Midbrain (tissue), 1 donor: ENCODE data around the gene SLFNL1.

ENCODE experiments used
- DNase-seq: peaks from one replicate; lab custom pipeline; 2025; lab: John Stamatoyannopoulos, UW

SLFNL1 gene

DNA sequence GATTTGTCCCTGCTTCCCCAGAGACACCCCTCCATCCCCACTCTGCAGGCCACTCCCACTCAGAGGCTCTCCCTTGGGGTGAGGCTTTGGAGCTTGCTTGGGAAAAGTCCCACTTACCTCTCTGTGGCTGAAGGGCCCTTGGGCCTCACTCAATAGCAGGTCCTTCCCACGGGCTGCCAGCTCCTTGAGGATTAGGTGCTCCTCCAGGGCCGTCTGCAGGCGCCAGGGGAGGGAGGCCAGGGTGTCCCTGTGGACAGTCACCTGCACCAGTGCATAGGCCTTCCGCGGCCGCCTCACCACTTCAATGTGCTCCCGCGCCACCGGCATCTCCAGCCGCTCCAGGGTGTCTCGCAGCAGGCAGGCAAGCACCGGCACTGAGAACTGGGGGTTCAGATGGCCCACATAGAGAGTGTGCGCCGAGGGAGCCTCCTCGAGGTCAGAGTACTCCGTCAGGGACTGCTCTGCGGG lies 1.4 kb downstream of the SLFNL1 start:
- DNase-seq, result no peak

DNA sequence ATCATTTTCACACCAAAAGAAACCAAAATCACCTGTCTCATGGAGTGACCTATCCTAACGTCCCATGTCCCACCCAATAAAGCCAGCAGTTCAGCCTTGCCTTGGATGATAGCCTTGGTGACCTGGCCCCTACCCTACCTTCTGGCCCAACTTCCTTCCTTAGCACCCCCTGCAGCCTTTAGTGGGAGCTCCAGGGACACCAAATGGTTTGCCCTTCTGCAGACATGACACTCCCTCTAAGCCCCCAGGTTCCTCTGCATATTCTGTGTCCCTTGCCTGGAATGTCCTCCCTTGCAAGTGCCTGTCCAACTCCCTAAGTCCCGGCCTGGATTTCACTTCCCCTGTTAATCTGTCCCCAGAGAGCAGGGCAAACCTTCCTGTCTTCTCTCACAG lies 2.2 kb downstream of the SLFNL1 start:
- no peak for DNase-seq

DNA sequence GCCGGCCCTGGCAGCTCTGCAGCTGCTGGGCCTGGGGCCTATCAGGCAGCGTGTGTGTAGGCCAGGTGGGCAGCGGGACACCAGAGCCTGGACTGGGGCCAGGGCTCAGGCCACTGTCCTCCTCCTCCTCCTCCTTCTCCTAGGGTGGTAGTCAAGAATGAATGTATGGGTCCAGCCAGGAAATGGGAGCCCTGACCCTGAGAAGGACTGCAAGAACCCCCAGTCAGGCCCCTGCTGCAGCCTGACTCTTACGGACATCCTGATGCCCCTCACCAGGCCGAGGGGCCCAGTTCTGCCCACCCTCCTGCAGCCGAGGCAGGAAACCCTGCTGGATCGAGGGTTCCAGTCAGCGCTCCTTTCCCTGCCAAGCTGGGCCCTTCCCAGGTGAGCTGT lies 3.5 kb downstream of the SLFNL1 start:
- no peak for DNase-seq

DNA sequence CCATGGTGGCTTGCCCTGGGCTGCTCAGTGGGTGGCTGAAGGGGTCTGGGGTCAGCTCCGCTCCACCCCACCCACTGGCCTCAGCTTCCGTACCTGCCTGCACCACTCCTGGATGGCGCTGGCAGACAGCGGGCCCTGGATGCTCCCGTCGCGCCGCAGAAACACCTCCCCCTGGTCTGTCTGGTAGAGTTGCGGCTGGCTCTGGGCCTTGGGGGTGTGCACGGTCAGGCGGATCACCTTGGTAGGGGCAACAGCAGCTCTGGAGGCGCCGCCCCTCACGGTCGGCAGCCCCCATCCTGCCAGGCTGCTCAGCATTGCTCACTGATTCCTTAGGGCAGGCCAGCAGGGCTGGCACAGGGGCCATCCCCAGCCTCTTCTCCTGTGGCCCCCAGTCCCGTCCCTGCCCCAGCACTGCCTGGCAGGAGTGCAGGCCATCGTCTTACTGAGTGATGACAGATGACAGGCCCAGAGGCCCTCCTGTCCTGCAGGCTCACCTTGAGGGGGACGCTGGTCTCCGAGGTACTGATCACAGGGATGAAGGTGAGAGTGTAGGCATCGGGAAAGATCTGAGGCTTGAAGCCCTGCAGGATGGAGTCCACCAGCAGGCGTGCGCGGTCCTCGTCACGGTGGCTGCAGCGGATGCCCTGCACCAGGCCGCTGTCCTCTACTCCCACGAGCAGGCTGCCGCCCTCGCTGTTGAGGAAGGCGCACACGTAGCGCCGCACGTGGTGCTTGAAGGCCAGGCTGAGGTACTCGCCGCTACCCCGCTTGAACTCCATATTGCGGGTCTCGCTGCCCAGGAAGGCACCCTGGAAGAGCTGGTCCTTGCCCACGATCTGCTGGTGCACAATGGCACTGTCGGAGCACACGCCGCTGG lies 4.1 kb downstream of the SLFNL1 start:
- no peak for DNase-seq

GRCh38 chr1:41015897-41016470 lies 5.5 kb downstream of the SLFNL1 start:
- DNase-seq, result no peak

GRCh38 chr1:41015281-41015896 lies 6.1 kb downstream of the SLFNL1 start:
- no peak for DNase-seq

DNA sequence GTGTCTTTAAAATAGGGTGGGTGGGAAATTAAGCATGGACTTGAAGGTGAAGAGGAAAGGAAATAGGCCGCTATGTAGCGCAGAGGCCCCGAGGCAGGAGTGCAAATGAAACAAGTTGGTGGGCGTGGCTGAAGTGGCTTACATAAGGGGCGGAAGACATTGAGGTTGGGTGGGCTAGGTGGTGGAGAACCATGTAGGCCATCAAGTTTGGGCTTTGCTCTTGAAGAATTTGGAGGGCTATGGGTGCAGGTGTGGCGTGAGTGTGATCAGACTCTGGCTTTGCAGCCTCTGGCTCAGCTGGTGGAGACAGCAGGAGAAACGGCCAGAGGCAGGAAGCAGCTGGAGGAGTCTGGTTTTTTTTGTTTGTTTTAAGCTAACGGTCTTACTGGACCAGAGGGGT lies 6.7 kb downstream of the SLFNL1 start:
- no peak for DNase-seq

- no peak for DNase-seq
These were observed 7.7 kb downstream of the SLFNL1 start for GRCh38 chr1:41013796-41014195.

DNA sequence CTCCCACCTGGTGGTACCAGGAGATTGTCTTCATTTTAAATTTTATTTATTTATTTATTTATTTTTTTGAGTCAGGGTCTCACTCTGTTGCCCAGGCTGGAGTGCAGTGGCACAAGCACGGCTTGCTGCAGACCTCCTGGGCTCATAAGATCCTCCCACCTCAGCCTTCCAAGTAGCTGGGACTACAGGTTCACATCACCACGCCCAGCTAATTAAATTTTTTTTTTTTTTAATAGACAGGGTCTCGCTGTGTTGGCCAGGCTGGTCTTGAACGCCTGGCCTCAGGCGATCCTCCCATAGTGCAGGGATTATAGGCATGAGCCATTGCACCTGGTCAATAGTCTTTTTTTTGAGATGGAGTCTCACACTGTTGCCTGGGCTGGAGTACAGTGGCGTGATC lies 8.5 kb downstream of the SLFNL1 start:
- no peak for DNase-seq

DNA sequence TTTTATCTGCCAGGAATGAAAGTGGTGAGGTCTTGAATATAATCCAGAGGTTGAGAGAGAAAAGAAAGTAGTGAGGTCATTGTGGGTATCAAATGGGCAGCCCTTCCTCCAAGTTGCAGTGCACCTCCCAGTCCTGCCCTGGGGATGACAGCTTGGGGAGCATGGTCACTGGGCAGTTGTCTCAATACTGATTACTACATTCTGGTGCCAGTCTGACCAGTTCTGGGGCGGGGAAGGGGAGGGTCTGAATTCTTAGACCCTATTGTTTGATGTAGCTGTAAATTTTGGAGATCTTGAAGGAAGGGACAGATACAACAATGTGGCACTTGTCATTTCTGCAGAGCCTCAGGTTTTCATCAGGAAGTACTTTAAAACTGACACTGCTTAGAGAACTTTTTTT lies 11.2 kb downstream of the SLFNL1 start:
- no peak for DNase-seq

DNA sequence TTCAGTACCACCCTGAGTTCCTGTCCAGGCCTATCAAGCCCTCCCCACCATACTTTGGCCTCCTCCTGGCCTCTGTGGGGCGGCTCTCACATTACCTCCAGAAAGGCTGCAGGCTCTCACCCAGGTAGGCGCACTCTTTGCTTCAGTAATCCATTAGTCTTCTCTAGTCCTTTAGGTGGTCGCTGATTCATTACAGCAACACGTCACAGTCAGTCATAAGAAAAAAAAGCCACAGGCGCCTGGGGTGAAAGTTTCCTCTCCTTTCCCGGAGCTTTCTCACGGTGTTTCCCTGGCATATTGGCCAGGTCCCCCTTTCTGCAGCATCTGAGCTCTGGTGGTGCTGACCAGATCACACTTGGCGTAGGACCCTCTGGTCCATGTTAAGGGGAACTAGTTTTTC lies 12.1 kb downstream of the SLFNL1 start:
- no peak for DNase-seq

DNA sequence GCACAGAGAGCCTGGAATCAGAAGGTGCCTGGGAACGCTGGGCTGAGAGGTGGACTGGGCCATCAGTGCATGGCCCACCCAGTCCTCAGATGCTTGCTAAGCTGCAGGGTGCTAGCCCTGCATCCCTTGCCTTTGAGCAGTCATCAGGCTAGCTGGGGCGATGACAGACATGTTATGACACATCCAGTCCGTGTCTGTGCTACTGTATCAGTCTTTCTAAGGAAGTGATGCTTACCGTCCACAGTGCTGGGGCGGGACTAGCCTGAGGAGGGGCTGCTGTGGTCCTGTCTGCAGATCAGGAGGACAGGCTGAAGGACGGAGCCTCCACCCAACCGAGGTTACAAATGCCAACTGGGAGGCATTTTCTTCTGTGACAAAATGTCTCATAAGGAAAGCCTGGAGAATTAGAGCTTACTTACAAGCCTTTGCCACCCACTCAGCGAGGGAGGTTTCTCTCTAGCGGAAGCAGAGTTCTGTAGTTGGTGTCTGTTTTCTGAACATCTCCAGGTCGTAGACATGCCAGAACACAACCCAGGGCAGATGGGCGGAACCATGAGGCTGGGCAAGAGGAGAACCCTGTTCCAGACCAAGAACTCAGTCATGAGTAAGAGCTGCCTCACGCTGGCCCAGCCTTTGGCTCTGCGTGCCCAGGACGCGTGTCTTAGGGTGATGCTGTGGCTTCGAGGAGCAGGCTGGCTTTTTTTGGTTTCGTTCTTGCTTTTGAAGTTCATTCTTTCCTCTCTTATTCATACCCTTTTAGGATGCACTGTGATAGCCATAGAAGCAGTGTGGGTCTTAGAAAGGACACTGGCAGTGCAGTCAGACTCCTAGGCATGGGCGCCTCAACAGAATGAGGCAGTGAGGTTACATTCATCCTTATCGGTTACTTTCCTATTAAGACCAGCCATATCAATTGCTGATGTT lies 14.3 kb downstream of the SLFNL1 start:
- no peak for DNase-seq

DNA sequence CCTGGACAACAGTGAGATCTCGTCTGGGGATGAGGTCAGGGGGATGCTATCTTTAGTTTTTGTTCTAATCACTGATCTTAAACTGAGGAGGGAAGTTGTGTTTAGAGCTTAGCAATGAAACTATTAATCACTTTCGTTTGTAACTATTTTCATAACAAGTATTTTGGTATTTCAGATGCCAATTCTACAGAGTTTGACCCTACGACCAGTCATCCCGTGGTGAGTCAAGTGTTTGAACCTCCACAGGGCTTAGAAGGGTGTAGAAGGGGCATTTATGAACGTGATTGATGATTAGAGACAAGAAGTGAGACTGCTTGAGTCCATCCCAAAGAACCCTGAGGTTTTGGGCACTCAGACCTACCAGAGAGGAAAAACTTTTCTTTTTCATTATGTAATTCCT lies 15.6 kb downstream of the SLFNL1 start:
- DNase-seq, result no peak

- peak; percentile 85 for DNase-seq
These were observed 17.8 kb downstream of the SLFNL1 start for GRCh38 chr1:41003640-41004220.

DNA sequence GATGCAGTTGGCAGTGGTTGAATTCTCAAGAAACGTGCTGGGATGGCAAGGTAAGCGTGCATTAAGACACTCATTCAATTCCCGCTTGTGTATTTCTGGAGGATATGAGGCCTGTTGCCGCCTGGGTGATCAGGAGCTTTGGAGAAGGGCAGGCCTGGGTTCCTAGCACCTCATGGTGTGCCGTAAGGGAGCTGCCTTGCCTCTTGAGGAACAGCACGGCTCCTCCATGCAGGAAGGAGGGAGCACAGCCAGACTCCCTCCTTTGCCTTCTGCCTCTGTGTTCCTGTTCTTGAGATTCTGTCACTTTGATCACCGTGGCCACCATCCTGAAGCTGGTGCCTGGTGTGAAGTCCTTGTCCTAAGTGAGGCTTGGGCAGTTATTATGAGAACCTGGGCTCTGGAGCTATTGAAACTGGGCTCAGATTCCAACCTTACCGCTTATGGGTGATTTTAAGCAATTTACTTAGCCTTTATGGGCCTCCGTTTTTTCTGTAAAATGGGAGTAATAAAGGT lies 18.3 kb downstream of the SLFNL1 start:
- DNase-seq, result no peak

GRCh38 chr1:40998668-40999067 lies 22.9 kb downstream of the SLFNL1 start:
- no peak for DNase-seq

DNA sequence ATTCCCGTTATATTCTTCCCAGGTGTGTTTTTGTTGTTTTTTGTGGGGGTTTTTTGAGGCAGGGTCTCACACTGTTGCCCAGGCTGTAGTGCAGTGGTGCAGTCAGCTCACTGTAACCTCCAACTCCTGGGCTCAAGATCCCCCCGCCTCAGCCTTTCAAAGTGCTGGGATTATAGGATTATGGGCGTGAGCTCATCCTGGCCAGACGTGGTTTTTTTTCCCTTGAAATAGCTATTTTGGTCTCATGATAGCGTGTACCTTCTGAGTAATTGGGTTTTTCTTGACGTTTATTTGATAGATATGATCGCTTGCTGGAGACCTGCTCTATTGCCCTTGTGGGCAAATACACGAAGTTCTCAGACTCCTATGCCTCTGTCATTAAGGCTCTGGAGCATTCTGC lies 24.4 kb downstream of the SLFNL1 start:
- no peak for DNase-seq

GRCh38 chr1:40989066-40989465 lies 32.5 kb downstream of the SLFNL1 start:
- no peak for DNase-seq

GRCh38 chr1:40988280-40988679 lies 33.2 kb downstream of the SLFNL1 start:
- DNase-seq, result no peak

DNA sequence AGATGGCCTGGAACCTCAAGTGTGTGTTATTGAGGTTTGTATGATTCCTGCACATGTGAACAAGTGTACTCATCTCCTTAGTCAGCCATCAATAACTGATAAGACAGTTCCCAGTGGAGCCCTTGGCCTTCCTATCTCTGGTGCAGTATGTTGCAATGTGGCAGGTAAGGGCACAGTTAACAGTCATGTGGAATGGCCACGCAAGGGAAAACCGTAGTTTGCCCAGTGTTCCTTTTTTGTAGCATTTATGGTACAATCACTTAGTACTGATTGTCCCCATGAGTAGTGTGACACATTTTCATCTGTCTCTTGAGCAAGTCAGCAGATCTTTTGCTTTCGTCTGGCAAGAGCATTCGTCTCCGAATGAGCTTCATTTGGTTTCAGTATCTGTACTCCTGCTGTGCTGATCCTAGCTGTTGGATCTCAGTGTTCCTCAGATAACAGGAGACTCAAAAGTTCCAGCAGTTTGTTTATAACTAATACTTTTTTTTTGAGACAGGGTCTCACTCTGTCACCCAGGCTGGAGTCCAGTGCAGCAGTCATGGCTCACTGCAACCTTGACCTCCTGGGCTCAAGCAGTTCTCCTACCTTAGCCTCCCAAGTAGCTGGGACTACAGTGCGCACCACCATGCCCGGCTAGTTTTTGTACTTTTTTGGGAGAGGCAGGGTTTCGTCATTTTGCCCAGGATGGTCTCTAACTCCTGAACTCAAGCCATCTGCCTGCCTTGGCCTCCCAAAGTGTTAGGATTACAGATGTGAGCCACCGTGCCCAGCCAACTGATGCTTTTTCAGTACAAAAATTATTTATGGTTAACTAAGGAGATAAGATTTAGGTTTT lies 33.9 kb downstream of the SLFNL1 start:
- DNase-seq, result no peak

- DNase-seq, result no peak
These were observed 34.6 kb downstream of the SLFNL1 start for GRCh38 chr1:40986956-40987355.
